SIG-M5 (cell line): ENCODE data around the gene CENPC.
"Not testable (repeated sequence)": the region's sequence is repeated elsewhere in the genome, so short reads cannot be mapped to it uniquely, and the experiment has no call there.

Experiments used
- DNase-seq: peaks from one replicate; lab custom pipeline; 2025; lab: John Stamatoyannopoulos, UW

The CENPC gene

GRCh38 chr4:67545199-67546003 is at the start of gene CENPC:
Gene CENPC, minus strand, starts transcription at chr4:67545503. Its CDS starts 148 bp downstream, at chr4:67545355.
- peak; percentile 83 for DNase-seq

GRCh38 chr4:67593741-67594175 is 48.5 kb upstream of the CENPC start:
- DNase-seq, result no peak

GRCh38 chr4:67587156-67587555 is 41.9 kb upstream of the CENPC start:
- no peak for DNase-seq

GRCh38 chr4:67584496-67584895 is 39.2 kb upstream of the CENPC start:
- DNase-seq, result no peak

GRCh38 chr4:67581913-67582312 is 36.6 kb upstream of the CENPC start:
- DNase-seq, result no peak

- no peak for DNase-seq
Observed at GRCh38 chr4:67581208-67581857, 36.0 kb upstream of the CENPC start.

GRCh38 chr4:67580577-67580976 is 35.3 kb upstream of the CENPC start:
- no peak for DNase-seq

- DNase-seq, result no peak
Observed at GRCh38 chr4:67576538-67576937, 31.2 kb upstream of the CENPC start.

GRCh38 chr4:67576059-67576466 is 30.8 kb upstream of the CENPC start:
- no peak for DNase-seq

GRCh38 chr4:67575232-67576058 is 30.1 kb upstream of the CENPC start:
- peak; percentile 25 for DNase-seq

- no peak for DNase-seq
Observed at GRCh38 chr4:67573193-67573592, 27.9 kb upstream of the CENPC start.

- no peak for DNase-seq
Observed at GRCh38 chr4:67571975-67572374, 26.7 kb upstream of the CENPC start.

- DNase-seq, result no peak
Observed at GRCh38 chr4:67570537-67570936, 25.2 kb upstream of the CENPC start.

- no peak for DNase-seq
Observed at GRCh38 chr4:67568820-67569219, 23.5 kb upstream of the CENPC start.

GRCh38 chr4:67566335-67566734 is 21.0 kb upstream of the CENPC start:
- DNase-seq, result no peak

- no peak for DNase-seq
Observed at GRCh38 chr4:67565284-67565683, 20.0 kb upstream of the CENPC start.

GRCh38 chr4:67558493-67558892 is 13.2 kb upstream of the CENPC start, which contains the start of gene STAP1:
Gene STAP1, plus strand, starts transcription at chr4:67558727. Its CDS starts 83 bp downstream, at chr4:67558810.
- DNase-seq, result no peak

GRCh38 chr4:67556436-67556835 is 11.1 kb upstream of the CENPC start:
- no peak for DNase-seq

- no peak for DNase-seq
Observed at GRCh38 chr4:67555447-67555846, 10.1 kb upstream of the CENPC start.

- DNase-seq, result no peak
Observed at GRCh38 chr4:67554096-67554495, 8.8 kb upstream of the CENPC start.

GRCh38 chr4:67552146-67552792 is 7.0 kb upstream of the CENPC start:
- not testable (repeated sequence) for DNase-seq

GRCh38 chr4:67550857-67551256 is 5.6 kb upstream of the CENPC start:
- no peak for DNase-seq
